Rectal smooth muscle tissue (tissue), 1 donor: ENCODE results near the gene CD22.
"Not testable (repeated sequence)": the region's sequence is repeated elsewhere in the genome, so short reads cannot be mapped to it uniquely, and the experiment has no call there.

ENCODE experiments used
- H3K27ac ChIP-seq: one replicate; pipeline ENCODE4 v1.7.0; 2013; ENCODE audit warnings: low read depth, low read length, inconsistent platforms
- H3K27me3 ChIP-seq: one replicate; pipeline ENCODE4 v1.7.0; 2013; ENCODE audit warnings: low read length; ENCODE audit not compliant: control insufficient read depth, insufficient read depth
- H3K36me3 ChIP-seq: one replicate; pipeline ENCODE4 v1.7.0; 2013; ENCODE audit warnings: low read length; ENCODE audit not compliant: control insufficient read depth, insufficient read depth
- H3K4me1 ChIP-seq: one replicate; pipeline ENCODE4 v1.7.0; 2013; ENCODE audit warnings: low read length; ENCODE audit not compliant: control insufficient read depth, insufficient read depth
- H3K4me3 ChIP-seq: one replicate; pipeline ENCODE4 v1.7.0; 2013; ENCODE audit warnings: low read length
- H3K9ac ChIP-seq: one replicate; pipeline ENCODE4 v1.7.0; 2013; ENCODE audit warnings: low read length

The CD22 gene

DNA sequence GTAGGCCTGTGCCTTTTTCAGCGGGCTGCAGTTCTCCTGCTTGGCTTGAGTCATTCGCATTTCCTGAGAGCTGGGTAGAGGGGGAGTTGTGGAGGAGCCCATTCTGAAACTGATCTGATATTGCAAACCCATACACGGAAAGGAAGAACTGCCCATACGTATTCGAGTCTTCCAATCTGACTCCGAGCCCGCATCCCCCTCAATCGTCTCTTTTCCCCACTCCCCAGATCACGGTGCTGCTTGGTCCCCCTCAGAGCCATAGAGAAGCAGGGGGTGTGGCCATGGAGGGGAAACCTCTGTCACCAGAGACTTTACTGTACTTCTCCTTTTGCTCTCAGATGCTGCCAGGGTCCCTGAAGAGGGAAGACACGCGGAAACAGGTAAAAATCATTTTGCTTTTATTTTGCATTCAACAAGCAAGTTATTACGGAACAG is at the start of gene CD22:
Gene CD22, plus strand, starts transcription at position 337 of the 435 bp plus-strand sequence. CDS start 2,854 bp downstream, outside the sequence.
- Histone ChIP-seq H3K4me3 (no peak within 1 kb of the TSS), H3K4me1 (no peaks in the 10 kb centered on the region), H3K27ac (no peak within 1 kb of the TSS), H3K27me3 (no peaks in the 10 kb centered on the region), H3K9ac (no peak within 1 kb of the TSS), H3K36me3 (no peaks in the 10 kb centered on the region)

DNA sequence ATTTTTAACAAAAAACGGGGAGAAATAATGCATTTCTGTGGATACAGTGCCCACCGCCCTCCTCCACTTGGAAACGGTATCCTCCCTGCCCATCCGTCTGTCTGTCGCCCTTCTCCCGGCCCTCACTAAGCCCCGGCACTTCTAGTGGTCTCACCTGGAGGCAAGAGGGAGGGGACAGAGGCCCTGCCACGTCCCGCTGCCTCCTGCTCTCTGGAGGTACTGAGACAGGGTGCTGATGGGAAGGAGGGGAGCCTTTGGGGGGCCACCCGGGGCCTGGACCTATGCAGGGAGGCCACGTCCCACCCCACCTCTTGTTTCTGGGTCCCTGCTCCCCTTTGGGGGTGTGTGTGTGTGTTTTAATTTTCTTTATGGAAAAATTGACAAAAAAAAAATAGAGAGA is 49.6 kb upstream of the CD22 start:
- Histone ChIP-seq H3K9ac (no peak overlapping the region), H3K4me1 (no peaks in the 10 kb centered on the region), H3K36me3 (peaks cover 20% of the 10 kb centered on the region), H3K27me3 (peaks cover 2% of the 10 kb centered on the region), H3K4me3 (no peak overlapping the region), H3K27ac (no peak overlapping the region)

DNA sequence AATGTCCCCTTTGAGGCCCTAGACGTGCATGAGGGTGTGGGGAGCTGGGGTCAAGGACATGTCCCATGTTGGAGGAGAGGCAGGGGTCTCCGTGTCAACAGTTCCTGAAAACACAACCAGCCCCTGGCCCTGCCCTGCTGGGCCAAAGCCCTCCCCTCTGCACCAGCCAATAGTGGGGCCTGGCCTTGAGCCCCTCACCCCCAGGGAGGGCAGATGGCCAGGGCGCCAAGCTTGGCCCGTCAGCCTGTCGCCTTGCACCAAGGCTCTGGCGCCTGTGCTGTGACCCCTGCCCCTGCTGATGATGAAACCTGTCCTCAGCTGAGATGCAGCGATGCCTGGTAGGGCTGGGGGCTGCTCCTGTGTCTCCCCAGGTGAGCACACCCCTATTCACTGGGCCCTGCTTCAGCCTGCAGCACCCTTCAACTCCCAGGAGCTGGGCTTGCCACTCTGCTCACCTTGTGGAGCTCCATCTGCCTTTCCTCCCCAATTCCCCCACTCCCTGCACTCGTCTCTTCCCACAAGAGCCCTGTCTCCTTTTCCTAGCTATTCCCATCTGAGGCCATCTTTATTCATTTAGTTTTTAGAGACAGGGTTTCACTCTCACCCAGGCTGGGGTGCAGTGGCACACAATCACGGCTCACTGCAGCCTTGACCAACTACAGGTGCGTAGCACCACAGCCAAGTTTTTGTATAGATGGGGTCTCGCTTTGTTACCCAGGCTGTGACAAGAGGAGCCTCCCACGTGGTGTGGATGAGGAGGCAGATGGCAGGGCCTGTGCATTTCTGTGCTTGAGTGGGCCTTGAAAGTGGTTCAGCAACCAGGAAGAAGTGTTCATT is 48.8 kb upstream of the CD22 start:
- Histone ChIP-seq H3K4me1 (no peaks in the 10 kb centered on the region), H3K36me3 (peaks cover 20% of the 10 kb centered on the region), H3K27me3 (peaks cover 2% of the 10 kb centered on the region), H3K4me3 (no peak overlapping the region), H3K9ac (no peak overlapping the region), H3K27ac (no peak overlapping the region)

DNA sequence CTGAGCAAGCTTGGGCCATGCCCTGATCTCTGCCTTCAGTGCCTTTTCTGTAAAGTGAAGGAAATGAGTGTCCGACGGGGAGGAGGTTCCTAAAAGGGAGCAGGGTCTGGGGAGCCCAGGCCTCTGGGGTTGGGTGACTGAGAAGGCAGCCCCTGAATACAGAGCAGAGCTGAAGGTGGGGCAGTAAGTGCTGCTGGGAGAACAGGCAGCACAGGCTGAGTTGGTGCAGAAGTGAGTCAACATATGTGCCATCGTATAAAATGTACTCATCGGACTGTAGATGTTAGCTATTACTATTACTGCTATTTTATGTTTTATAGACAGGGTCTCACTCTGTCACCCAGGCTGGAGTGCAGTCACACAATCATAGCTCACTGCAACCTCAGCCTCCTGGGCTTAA is 47.7 kb upstream of the CD22 start:
- H3K9ac ChIP-seq, result no peak overlapping the region
- no peaks in the 10 kb centered on the region for H3K4me1 ChIP-seq
- no peak overlapping the region for H3K27ac ChIP-seq
- no peak overlapping the region for H3K4me3 ChIP-seq
- peaks cover 2% of the 10 kb centered on the region for H3K27me3 ChIP-seq
- peaks cover 13% of the 10 kb centered on the region for H3K36me3 ChIP-seq

DNA sequence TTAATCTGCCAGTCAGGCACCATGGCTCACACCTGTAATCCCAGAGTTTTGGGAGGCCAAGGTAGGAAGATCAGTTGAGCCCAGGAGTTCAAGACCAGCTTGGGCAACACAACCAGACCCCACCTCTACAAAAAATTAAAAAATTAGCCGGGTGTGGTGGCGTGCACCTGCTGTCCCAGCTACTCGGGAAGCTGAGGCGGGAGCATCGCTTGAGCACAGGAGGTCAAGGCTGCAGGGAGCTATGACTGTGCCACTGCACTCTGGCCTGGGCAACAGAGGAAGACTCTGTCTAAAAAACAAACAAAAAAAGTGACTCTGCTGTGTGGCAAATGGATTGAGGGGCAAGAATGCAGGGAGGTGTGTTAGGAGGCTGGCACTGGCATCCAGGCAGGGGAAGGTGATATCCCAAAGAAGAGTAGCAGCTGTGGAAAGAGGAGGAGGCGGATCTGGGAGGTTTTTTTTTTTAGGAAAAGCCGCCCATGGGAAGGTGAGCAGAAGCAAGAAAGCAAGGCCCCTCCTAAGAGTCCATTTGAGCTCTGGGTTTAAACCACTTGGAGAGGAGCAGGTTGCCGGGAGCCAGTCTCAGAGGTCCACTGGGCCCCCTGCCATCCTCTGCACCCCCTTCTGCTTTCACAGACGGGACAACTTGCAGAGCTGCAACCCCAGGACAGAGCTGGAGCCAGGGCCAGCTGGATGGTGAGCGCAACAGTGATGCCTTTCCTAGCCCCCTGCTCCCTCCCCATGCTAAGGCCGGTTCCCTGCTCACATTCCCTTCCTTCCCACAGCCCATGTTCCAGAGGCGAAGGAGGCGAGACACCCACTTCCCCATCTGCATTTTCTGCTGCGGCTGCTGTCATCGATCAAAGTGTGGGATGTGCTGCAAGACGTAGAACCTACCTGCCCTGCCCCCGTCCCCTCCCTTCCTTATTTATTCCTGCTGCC is 44.6 kb upstream of the CD22 start:
- no peaks in the 10 kb centered on the region for H3K4me1 ChIP-seq
- H3K4me3 ChIP-seq, result no peak overlapping the region
- H3K27ac ChIP-seq, result no peak overlapping the region
- H3K27me3 ChIP-seq, result peaks cover 2% of the 10 kb centered on the region
- H3K36me3 ChIP-seq, result peaks cover 3% of the 10 kb centered on the region
- H3K9ac ChIP-seq, result no peak overlapping the region

DNA sequence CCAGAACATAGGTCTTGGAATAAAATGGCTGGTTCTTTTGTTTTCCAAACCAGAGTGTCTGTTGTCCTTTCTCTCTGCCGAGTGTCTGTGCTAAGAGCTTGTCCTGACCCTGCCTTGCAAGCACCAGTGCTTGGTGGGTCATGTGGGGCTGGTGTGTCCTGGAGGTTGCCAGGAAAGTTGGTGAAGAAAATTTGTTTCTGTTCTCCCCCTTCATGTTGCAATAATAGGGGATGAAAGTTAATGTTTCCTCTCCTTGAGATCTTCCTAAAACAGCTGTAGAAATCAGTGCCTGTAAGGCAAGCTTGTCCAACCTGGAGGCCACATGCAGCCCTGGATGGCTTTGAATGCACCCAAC is 43.9 kb upstream of the CD22 start:
- H3K27me3 ChIP-seq, result peaks cover 2% of the 10 kb centered on the region
- no peak overlapping the region for H3K4me3 ChIP-seq
- H3K9ac ChIP-seq, result no peak overlapping the region
- no peaks in the 10 kb centered on the region for H3K36me3 ChIP-seq
- H3K27ac ChIP-seq, result no peak overlapping the region
- H3K4me1 ChIP-seq, result no peaks in the 10 kb centered on the region

DNA sequence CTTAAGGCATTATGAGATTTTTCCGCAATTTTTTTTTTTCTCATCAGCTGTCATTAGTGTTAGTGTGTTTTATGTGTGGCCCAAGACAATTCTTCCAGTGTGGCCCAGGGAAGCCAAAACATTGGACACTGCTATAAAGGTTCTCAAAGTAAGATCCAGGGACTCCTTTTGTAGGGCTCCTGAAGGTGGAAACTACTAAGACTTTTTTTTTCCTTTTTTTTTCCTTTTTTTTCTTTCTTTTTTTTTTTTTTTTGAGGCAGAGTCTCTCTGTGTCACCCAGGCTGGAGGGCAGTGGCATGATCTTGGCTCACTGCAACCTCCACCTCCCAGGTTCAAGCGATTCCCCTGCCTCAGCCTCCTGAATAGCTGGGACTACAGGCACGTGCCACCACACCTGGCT is 43.5 kb upstream of the CD22 start:
- H3K27ac ChIP-seq, H3K27me3 ChIP-seq, H3K9ac ChIP-seq, H3K36me3 ChIP-seq, H3K4me3 ChIP-seq, H3K4me1 ChIP-seq: not testable (repeated sequence)

DNA sequence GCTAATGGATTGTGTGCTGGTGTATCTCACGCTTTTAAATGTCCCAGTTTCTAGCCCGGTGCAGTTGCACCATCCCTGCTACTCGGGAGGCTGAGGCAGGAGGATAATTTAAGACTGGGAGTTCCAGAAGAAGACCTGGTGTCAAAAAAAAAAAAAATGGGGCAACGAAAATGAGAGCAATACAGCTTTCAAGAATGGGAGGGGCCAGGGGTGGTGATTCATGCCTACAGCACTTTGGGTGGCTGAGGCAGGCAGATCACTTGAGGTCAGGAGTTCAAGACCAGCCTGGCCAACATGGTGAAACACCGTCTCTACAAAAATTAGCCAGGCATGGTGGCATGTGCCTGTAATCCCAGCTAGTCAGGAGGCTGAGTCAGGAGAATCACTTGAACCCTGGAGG is 42.9 kb upstream of the CD22 start:
- H3K36me3 ChIP-seq, H3K9ac ChIP-seq, H3K27me3 ChIP-seq, H3K27ac ChIP-seq, H3K4me3 ChIP-seq, H3K4me1 ChIP-seq: not testable (repeated sequence)

DNA sequence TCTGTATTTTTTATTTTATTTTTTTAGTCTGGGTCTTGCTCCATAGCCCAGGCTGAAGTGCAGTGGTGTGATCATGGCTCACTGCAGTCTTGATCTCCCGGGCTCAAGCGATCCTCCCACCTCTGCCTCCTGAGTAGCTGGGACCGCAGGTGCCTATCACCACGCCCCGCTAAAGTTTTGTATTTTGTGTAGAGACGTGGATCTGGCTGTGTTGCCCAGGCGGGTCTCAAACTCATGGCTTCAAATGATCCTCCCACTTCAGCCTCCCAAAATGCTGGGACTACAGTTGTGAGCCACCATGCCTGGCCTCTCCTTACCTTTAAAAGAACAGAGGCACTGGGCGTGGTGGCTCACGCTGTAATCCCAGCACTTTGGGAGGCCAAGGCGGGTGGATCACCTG is 41.3 kb upstream of the CD22 start:
- H3K4me3 ChIP-seq, result no peak overlapping the region
- H3K27me3 ChIP-seq, result peaks cover 4% of the 10 kb centered on the region
- no peaks in the 10 kb centered on the region for H3K4me1 ChIP-seq
- no peaks in the 10 kb centered on the region for H3K36me3 ChIP-seq
- no peak overlapping the region for H3K9ac ChIP-seq
- no peak overlapping the region for H3K27ac ChIP-seq

DNA sequence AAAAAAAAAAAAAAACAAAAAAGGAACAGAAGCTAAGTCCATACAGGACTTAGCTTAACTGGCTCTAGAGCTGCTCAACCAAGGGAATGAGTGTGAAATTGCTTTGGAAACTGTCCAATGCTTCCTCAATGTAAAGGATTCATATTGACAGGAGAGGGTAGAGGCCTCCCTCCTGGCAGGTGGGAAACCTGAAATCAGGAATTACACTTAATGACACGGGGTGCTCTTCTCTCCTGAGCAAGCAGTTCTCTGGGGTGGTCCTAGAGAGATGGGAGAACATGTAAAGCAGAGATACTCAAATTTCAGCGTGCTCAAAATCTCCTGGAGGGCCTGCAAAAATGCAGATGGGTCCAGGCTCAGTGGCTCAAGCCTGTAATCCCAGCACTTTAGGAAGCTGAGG is 40.7 kb upstream of the CD22 start:
- peaks cover 4% of the 10 kb centered on the region for H3K27me3 ChIP-seq
- H3K4me1 ChIP-seq, result no peaks in the 10 kb centered on the region
- H3K36me3 ChIP-seq, result no peaks in the 10 kb centered on the region
- no peak overlapping the region for H3K27ac ChIP-seq
- no peak overlapping the region for H3K9ac ChIP-seq
- H3K4me3 ChIP-seq, result no peak overlapping the region

DNA sequence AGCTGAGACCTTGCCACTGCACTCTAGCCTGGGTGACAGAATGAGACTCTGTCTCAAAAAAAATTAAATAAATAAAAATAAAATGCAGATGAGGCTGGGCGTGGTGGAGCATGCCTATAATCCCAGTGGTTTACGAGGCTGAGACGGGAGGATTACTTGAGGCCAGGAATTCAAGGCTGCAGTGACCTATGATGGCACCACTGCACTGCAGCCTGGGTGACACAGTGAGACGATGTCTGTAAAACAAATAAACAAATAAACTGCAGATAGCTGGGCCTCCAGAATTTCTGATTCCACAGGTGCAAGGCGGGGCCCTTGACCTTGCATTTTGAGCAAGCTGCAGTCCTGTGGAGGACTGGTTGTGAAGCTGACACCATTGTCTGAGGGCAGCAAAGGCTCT is 40.1 kb upstream of the CD22 start:
- H3K9ac ChIP-seq, result no peak overlapping the region

DNA sequence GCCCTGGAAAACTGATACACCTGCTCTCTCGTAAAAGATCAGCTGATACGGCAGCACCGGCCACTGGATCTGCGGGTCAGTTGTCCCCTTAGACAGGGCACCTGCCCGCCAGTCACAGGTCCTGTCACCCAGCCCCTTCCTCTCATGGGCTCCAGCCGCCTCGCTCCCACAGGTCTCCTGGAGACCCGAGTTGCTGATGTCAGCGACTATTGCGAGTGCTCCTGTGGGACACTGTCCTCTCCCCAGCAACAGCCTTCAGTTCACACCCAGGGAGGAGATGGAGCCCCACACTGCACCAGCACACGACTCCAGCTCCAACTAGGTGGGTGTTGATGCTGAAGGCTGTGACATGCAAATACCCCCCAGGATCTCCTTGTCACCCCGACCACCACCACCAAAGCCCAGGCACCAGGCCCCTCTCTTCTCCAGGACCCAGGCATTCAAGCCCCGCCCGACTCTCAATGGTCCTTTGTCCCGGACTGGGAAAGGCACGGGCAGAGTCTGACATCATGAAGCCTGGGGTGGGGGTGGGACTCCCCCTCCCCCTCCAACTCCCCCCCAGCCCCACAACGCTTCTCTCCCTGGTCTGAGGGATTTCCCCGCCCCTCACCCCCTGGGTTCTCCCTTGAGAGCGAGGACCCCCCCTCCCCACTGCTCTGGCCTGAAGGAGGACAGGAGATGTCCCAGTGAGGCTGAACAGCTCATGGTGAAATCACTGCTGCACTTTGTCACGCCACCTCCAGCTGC is 38.4 kb upstream of the CD22 start:
- Histone ChIP-seq H3K4me3 (no peak overlapping the region), H3K27ac (no peak overlapping the region), H3K9ac (no peak overlapping the region), H3K27me3 (peaks cover 4% of the 10 kb centered on the region), H3K36me3 (no peaks in the 10 kb centered on the region), H3K4me1 (no peaks in the 10 kb centered on the region)

More for the DNA sequence above, 40.1 kb upstream of the CD22 start:
- Histone ChIP-seq H3K4me1 (no peaks in the 10 kb centered on the region), H3K27ac (no peak overlapping the region), H3K4me3 (no peak overlapping the region), H3K36me3 (no peaks in the 10 kb centered on the region), H3K27me3 (peaks cover 4% of the 10 kb centered on the region)
